Activated CD8-positive, alpha-beta memory T cell treated with anti-CD3 and anti-CD28 coated beads, Interleukin-2, amount 50 U/mL, for 48 hours (primary cell): ENCODE results near the gene NIN.
"Not testable (repeated sequence)": the region's sequence is repeated elsewhere in the genome, so short reads cannot be mapped to it uniquely, and the experiment has no call there.

Experiments used
- DNase-seq: peaks from one replicate; pipeline ENCODE4 v3.0.0-alpha.2; 2020

Gene NIN

DNA sequence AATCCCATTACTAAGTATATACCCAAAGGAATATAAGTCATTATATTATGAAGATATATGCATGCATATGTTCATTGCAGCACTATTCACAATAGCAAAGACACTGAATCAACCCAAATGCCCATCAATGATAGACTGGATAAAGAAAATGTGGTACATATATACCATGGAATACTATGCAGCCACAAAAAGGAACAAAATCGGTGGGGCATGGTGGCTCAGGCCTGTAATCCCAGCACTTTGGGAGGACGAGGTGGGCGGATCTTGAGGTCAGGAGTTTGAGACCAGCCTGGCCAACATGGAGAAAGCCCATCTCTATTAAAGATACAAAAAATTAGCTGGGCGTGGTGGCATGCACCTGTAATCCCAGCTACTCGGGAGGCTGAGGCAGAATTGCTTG lies 15.4 kb downstream of the NIN start:
- DNase-seq: not testable (repeated sequence)

DNA sequence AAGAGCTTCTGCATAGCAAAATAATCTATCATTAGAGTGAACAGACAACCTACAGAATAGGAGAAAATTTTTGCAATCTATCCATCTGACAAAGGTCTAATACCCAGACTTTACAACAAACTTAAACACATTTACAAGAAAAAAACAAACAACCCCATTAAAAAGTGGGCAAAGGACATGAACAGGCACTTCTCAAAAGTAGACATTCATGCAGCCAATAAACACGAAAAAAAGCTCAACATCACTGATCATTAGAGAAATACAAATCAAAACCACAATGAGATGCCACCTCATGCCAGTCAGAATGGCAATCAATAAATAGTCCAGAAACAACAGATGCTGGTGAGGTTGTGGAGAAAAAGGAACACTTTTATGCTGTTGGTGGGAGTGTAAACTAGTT lies 15.9 kb downstream of the NIN start:
- not testable (repeated sequence) for DNase-seq

GRCh38 chr14:50814161-50814560 lies 16.8 kb downstream of the NIN start:
- no peak for DNase-seq

DNA sequence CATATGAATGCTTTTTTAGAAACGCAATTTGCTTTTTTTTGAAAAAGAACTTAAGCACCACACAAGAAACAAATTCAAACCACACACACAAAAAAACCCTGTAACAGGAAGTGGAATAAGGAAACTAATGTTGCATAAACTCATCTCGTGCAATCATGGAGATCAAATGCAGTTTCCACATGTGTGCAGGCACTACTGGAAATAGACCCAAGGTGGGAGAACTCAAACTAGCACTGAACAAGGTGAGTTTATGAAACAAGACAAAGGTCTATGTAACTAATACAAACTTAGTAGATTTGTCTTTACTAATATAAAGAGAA lies 17.5 kb downstream of the NIN start:
- no peak for DNase-seq

GRCh38 chr14:50812856-50813543 lies 18.0 kb downstream of the NIN start:
- no peak for DNase-seq

DNA sequence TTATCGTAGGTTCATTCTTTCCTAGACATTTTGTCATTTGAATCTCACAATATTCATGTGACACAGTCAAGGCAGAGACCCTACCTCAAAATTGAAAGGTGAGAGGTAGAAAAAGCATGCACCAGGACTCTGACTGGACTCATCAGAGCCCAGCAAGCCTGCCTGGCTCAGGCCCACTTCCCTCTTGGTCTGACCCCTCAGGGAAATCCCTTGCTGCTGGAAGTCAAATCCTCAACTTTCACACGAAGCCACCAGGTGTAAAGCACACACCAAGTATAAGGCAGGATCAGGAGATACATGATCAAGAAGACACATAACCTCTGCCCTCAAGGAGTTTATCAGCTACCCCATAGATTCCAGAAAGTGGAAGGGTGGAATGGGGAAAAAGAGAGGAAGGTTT lies 18.8 kb downstream of the NIN start:
- DNase-seq: no peak

DNA sequence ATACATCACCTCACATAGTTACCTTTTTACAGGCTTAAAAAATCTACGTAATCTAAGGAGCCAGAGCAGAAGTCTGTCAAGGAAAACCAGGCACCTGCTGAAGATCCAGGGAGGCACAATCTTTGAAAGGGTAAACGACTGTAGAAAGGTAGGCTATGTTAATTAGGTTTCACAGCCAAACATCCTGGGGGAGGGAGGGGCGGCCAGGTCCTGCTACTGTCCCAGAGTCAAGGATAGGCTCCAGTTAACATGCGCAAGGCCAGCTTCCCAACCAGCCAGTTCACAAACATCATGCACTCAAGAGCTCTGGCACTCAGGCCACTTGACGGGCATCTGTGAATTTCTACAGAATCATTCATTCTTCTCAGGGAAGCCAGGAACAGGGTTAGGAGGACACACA lies 22.9 kb downstream of the NIN start:
- no peak for DNase-seq

GRCh38 chr14:50806241-50806933 lies 24.6 kb downstream of the NIN start:
- no peak for DNase-seq

DNA sequence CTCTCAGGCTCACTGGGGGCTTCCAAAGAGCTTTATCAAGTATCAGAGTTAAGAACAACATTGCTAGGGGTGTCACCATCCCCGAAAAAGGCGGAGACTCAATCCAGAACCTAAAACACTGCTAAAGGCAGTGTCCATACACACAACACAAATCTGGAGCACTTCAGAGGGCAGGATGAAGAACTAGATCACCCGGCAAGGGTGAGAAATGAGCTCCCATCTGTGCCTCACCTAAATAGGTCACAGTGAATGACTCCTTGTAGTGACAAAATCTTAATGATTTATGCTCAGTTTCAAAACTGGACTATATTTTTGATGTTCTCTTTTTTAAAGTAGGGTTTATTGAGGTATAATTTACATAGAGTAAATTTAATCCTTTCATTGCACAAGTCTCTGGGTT lies 25.6 kb downstream of the NIN start:
- DNase-seq: no peak

- DNase-seq: no peak
These were observed 26.7 kb downstream of the NIN start for GRCh38 chr14:50804181-50804721.

GRCh38 chr14:50801706-50802105 lies 29.3 kb downstream of the NIN start:
- DNase-seq: no peak

DNA sequence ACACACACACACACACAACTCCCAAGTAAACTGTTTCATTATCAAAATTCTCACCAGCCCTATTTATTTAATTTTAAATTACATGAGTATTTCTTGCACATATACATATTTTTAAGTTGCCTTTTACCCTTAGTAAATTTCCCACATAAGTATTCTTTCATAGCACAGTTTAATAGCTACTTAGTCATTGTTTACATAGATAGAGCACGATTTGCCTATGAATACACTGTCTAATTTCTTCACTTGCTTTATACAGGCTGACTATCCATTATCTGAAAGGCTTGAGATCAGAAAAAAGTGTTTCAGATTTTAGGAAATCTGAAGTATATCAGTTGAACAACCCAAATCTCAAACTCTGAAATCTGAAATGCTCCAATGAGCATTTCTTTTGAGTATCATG lies 30.9 kb downstream of the NIN start:
- no peak for DNase-seq

- no peak for DNase-seq
These were observed 32.9 kb downstream of the NIN start for GRCh38 chr14:50798048-50798421.

DNA sequence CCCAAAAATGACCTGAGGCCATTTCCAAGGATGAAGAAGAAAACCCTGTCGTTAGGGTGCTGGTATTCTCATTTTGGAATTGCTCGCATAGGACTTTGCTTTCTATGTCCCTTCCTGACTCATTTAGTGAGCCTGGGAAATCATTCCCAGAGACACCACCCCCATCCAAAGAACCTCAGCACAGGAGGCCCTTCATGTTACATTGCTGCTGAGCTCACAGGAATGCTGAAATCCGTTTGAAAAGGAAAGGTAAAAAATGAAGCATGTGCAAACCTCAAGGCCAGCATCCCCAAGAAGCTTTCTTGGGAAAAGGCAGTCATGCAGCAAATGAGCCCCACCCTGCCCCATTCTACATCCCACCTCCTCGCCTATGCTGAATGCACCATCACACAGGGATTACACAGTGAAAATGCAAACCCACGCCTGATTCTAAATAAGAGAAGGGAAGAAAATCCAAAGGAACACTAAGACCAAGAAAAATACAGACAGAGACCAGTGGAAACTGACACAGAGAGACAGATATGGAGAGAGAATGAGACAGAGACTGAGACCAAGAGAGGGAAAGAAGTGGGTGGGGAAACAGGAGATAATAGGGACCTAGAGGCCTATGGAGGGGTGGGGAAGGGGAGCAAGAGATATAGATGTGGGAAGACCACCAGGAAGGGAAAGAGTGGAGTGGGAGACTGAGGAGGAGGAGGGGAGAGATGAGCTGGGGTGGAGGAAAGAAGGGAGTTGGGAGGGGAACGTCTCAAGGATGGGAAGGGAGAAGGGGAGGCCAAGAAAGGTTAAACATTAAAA lies 33.5 kb downstream of the NIN start:
- DNase-seq: no peak

GRCh38 chr14:50796390-50796789 lies 34.6 kb downstream of the NIN start:
- DNase-seq: no peak

DNA sequence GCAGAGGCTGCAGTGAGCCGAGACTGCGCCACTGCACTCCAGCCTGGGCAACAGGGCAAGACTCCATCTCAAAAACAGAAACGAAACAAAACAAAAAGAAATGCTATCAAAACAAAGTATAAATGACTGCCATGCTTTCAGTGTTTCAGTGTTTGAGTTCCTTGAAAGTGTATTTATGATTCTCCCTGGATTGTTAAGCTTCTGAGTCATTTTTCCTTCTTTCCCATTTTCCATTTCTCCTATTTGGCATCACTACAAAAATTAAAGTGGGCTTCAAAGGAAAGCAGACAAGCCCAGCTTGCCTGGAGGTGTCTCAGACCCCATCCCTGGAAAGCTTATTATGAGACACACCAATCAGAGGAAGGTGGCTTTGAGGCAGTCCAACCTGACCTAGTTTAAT lies 35.1 kb downstream of the NIN start:
- DNase-seq: no peak

DNA sequence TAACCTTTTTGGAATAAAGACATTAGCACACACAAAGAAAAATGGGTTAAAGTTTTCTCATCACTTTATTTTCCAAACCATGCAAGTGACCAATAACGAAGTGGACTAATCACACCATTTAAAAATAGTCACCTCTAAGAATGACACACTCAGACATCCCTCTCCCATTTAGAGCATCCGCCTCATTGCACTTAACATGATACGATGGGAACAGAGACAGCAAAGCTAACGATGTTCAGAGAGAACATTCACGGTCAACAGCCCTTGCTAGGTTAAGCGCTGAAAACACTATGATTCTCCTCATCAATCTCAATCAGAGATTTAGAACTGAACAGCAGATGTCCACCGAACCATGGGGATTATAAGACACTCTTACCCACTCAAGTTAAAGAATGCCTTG lies 35.8 kb downstream of the NIN start:
- DNase-seq: no peak

DNA sequence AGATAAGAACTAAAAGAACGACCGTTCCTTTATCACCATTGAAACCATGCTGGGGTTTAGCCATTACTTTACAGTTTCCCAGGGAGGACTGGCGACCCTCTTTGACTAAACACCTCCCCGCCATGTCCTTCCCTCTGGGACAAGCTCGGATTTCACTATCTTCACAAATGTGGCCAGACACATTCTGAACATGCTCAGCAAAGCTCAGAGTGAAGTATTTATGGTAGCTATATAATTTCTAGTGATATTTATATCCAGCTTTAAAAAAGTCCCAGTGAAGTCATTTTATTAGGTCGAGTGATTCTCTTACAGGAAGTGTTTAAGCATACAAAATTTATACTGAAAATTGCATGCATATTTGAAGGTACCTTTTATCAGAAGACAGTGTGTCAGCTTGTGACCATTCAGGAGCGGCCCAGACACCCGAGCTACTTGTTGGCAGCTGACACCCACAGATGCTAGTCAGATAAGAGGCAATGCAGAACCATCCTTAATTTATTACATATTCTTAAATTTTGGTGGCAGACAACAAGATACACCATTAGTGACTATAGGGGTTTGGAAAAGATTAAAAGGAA lies 36.8 kb downstream of the NIN start:
- no peak for DNase-seq

- DNase-seq: no peak
These were observed 38.3 kb downstream of the NIN start for GRCh38 chr14:50792634-50793068.

DNA sequence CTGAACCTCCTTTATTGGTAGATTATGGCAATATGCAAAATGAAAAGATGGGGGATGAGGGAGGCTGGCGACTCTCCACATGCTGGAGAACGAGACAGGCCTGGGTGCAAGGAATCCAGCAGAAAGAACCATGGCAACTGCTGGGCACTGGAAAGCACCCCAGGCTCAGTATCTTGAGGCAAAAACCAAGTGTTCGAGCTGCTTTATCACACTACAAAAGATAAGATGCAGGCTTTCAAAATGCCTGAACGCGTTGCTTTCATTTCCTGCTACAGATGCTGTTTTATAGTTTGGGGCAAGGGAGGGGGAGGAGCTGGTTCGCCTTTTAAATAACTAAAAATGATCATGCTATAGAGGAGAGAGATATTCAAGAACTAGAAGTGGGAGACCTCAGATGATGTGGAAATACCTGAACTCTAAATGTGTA lies 38.9 kb downstream of the NIN start:
- DNase-seq: no peak

DNA sequence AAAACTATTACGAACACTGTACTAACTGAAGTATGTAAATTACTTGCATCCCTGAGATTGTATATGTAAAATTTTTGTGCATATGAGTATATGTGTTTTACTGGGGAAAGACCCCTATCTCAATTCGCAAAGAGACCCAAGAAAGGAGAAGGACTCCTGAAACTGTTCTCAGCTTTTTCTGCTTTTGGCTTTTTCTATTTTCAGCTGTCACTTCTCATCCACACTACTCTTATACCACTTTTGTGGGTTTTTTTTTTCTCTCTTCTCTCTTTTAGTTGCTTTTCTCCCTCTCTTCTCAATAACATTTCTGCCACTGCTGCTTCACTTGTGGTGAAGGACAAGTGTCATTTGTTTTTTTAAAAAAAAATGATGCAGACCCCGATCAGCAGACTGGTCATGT lies 39.8 kb downstream of the NIN start:
- no peak for DNase-seq

DNA sequence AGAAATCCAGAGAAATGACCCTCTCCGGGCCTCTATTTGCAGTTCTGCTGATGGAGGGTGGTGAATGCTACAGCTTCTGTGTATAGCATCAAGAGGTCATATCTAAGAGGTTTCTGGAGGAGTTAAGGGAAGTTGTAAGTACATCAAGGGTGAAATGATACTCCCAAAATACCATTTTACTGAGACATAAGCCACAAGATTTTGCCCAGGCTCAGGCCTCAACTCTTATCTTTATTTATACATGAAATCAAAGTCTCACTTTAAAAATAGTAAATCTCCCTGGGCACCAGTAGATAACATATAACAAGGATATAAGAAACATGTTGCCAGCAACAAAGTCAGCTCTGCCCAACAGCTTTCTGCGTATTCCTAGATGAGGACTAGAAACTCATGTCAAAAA lies 40.4 kb downstream of the NIN start:
- no peak for DNase-seq

DNA sequence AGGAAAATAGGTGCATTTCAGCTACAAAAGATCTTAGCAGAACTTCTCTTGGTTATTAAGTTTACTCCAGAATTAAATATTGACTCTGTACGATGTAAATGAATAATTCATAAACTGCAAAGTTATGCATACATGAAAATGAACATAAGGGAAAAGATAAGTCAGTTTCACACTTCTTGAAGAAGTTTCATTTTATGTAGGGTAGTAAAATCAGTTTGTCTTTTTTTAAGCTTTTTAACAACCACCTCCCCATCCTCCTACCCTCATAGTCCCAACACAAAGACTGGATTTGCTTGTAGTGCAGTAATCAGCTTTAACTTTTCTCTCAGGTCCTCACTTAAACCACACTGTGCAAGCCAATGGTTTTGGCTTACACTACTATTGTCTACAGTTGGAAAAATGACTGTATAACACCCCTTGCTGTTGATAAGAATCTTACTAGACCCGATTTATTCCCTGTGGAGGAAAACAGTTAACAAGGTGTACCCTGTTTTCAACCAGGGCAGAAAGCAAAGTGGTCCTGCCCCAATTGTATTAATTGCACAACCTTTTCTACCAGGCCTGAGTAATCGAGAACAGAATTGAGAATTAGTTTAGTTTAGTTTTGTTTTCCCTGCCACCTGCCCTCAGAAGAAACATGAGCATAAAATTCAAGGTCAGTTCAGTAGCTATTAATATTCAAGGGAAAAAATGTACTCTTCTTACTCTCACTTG lies 44.1 kb downstream of the NIN start:
- no peak for DNase-seq
